HG03378 (cell line): ENCODE measurements around the gene SLC17A9.
"Not testable (repeated sequence)": the region's sequence is repeated elsewhere in the genome, so short reads cannot be mapped to it uniquely, and the experiment has no call there.

ENCODE experiments used
- ATAC-seq: cut with Tn5 transposase; IDR thresholded peaks from one replicate; pipeline ENCODE4 v1.9.1; 2021; ENCODE audit warnings: mild to moderate bottlenecking, moderate library complexity; ENCODE audit not compliant: unreplicated experiment

Gene SLC17A9

GRCh38 chr20:62953839-62954703, 1.6 kb downstream of the SLC17A9 start:
- ATAC-seq: peak; percentile 55

DNA sequence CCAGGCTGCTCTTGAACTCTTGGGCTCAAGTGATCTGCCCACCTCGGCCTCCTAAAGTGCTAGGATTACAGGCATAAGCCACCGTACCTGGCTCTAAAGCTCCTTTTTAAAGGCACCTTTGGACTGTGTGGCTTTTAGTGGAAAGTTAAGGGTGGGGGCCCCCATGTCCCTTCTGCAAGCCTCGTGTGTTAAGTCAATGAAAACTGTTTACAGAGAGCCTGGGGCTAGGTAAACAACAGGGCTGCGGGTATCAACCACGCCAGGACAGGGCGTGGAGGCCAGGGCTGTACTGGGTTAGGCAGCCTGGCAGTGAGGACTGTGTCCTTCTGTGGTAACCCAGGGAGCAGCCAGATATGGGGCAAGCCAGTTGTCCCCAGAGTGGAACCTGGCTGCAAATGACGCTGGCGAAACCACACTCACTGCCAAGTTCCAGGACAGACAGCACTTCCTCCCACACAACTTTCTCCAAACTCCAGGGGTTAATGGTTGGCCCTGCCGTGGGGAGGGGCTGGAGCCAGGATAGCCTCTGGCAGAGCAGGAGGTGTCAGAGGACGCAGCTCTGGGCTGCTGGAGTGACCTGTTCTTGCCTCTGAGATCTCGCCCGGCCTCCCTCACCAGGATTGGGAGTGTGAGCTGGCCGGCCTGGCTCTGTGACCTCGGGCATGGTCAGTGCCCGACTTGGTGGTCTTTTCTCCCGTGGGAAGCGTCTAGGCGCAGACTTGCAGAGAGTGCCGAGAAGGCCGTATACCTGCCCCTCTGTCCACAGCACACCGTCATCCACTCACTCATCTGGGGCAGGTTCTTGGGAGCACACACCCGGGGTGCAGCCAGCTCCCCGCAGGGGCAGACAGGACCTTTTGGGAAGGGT, 3.2 kb downstream of the SLC17A9 start:
- ATAC-seq: no peak

- ATAC-seq: no peak
These were observed 4.1 kb downstream of the SLC17A9 start for GRCh38 chr20:62956387-62957135.

DNA sequence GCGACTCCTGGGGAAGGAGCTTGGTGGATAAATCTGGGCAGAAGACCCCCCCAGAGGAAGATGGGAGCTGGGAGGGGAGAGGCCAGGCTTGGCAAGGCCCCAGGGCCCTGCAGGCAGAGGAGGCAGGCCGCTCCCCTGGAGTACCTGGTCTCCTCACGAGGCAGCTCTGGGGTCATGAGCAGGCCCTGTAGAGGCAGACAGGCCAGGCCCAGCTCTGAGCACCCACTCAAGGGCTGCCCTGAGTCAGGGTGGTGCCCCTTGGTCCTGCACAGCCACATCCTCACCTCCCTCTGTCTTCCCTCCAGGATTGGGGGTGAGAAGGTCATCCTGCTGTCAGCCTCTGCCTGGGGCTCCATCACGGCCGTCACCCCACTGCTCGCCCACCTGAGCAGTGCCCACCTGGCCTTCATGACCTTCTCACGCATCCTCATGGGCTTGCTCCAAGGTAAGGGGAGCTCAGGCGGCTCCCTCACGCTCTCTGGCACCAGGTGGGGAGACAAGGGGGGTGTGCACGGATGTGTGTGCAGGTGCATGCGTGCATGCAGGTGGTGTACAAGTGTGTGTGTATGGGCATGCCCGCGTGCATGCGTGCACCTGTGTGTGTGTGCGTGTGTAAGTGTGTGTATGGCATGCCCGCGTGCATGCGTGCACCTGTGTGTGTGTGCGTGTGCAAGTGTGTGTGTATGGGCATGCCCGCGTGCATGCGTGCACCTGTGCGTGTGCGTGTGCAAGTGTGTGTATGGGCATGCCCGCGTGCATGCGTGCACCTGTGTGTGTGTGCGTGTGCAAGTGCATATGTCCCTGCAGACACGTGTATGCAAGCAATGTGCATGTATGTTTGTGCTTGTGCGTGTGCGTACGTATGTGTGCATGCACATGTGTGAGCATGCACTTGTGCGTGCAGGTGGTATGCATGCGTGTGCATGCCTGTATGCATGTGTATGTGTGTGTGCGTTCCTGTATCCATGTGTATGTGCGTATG, 4.9 kb downstream of the SLC17A9 start:
- no peak for ATAC-seq

DNA sequence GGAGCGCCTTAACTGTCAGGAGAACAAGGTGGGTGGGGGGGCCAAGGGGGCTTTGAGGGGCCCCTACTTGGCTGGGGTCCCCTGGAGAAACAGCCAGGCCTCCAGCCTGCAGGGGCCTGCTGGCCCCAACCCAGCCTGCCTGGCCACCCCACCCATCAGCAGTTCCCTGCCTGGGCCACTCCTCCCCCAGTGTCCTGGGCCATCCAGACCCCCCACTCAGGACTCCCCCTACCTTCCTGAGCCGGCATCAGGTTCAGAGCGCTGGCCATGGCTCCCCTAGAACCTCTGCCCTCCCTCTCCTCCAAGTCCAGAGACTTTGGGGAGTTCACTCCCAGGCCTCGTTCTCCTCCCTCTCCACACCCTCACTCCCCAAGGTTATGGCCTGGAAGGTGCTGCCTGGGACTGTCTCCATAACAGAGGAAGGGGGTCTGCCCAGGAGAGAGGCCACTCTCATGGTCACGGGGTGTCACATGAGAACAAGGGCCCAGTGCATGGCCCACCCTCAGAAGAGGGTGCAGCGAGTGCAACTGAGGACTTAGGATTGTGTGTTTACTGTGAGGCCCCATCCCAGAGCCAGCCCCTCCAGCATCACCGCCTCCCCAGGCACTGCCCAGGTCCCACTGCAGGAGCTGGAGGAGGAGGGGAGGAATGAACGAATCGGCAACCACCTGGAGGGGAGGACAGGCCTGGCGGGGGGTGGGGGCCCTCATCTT, 6.0 kb downstream of the SLC17A9 start:
- no peak for ATAC-seq

- ATAC-seq: no peak
These were observed 6.8 kb downstream of the SLC17A9 start for GRCh38 chr20:62959101-62959971.

- ATAC-seq: no peak
These were observed 7.5 kb downstream of the SLC17A9 start for GRCh38 chr20:62959998-62960436.

- not testable (repeated sequence) for ATAC-seq
These were observed 8.2 kb downstream of the SLC17A9 start for GRCh38 chr20:62960446-62961309.

- no peak for ATAC-seq
These were observed 8.8 kb downstream of the SLC17A9 start for GRCh38 chr20:62961310-62961783.

DNA sequence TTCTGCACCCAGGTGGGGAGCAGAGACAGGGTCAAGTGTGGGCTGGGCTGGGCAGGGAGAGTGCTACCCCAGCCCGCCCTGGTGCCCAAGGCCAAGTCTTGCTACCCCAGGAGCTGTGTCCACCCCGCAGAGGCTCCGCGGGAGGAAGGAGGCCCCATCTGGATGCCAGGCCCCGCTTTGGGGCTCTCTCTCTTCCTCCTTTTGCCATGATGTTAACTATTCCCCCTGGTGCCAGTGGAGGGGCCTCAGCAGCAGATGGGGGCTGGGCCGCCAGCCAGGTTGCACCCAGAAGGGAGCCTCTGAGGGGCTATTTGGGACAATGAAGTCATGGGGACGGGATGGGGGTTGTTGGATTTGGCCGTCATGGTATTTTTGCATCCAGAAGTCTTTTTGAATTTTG, 9.3 kb downstream of the SLC17A9 start:
- ATAC-seq: no peak

GRCh38 chr20:62962221-62962879, 9.8 kb downstream of the SLC17A9 start:
- no peak for ATAC-seq

DNA sequence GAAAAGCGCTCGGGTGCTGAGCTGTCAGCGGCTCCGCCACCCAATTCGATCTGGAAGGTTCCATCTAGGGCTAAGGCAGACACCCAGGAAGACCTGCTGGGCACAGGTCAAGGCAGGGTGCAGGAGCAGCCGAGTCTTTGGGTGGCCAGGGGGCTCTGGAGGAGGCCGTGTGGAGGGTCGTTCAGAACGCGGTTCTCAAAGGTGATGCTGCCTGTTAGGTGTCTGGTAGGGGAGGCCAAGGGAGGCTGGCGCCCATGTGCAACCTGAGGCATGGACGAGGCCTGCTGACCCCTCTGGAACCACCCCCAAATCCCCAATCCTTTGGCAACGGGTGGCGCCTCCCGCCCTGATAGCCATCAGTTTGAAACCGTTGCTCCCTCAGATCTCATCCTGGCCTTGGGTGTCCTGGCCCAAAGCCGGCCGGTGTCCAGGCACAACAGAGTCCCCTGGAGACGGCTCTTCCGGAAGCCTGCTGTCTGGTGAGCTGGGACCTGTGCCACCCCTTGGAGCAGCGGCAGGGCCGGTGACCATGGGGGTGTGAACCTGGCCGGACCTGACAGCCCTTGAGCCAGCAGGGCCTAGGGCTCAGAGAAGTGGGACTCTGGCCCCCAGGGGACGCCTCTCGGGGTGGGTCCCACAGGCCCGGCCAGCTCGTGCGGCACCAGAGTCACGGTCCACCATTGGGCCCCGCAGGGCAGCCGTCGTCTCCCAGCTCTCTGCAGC, 10.5 kb downstream of the SLC17A9 start:
- no peak for ATAC-seq

DNA sequence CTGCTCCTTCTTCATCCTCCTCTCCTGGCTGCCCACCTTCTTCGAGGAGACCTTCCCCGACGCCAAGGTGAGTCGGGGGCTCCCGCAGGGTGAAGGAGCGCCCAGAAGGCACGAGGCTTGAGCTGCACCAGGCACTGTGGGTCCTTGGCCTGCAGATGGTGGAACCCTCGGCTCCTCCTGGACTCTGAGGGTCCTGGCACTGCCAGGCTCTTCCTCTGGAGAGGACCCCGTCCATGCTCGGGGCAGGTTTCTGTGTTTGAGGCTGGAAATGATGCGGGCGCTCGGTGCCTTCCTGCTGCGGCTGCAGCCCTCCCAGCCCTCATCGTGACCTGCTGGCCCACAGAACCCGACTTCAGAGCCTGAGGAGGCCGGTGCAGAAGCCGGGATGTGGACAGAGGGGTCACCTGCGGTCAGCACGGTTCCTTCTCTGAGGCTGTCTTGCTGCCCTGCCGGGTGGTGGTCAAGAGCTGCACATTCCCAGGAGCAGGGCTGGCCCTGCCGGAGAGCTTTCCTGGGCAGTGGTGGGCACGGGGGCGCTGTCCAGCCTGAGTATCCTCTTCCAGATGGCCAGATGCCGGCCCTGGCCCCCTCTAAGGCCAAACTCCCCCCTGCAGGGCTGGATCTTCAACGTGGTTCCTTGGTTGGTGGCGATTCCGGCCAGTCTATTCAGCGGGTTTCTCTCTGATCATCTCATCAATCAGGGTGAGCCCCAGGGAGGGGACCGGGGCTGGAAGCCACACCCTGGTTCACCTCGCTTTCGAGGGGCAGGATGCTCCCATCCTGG, 11.3 kb downstream of the SLC17A9 start:
- no peak for ATAC-seq

GRCh38 chr20:62964700-62965099, 12.2 kb downstream of the SLC17A9 start:
- ATAC-seq: no peak

DNA sequence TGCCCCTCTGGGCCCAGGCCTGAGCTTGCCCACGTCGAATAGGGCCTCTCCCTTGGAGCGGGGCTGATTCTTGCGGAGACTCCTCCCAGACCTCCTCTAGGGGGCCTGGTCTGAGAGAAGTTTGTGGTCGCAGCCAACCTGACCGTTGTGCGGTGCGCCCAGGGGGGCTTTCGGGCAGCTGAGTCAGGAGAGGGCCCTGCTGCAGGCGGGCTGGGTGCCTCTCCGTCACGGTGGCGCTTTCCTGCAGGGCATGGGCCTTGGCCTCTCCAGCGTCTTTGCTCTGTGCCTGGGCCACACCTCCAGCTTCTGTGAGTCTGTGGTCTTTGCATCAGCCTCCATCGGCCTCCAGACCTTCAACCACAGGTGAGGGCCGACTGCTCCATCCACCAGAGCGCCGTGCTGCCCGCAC, 12.9 kb downstream of the SLC17A9 start:
- no peak for ATAC-seq
